ENCODE results near the gene HPCAL1. TPM values are rescaled to one million over a fixed set of nuclear protein-coding genes. Genes with fewer than 3 reads are reported as not detected.

Gene HPCAL1
- total RNA-seq, 4 donors from 2014 or later = 26.4 to 45.7 (median 36.9) TPM

DNA sequence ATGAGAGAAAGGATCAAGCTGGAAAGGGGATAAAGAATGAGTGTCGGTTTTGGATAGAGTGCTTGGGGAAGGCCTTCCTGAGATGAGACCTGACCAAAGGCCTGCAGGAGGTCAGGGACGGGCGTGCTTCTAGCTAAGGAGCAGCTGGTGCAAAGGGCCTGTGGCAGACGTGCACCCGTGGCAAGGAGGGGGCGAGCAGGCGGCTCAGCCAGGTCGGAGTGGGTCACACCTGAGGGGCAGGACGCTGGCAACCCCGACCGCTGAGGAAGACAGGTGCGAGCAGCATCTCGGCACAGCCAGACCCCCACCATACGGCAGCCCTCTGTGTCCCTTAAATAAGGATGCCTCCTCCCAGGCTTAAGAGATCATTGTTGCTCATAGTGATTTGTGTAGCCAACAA, 97.3 kb downstream of the HPCAL1 start:
- TF ChIP-seq, protein P1, sequence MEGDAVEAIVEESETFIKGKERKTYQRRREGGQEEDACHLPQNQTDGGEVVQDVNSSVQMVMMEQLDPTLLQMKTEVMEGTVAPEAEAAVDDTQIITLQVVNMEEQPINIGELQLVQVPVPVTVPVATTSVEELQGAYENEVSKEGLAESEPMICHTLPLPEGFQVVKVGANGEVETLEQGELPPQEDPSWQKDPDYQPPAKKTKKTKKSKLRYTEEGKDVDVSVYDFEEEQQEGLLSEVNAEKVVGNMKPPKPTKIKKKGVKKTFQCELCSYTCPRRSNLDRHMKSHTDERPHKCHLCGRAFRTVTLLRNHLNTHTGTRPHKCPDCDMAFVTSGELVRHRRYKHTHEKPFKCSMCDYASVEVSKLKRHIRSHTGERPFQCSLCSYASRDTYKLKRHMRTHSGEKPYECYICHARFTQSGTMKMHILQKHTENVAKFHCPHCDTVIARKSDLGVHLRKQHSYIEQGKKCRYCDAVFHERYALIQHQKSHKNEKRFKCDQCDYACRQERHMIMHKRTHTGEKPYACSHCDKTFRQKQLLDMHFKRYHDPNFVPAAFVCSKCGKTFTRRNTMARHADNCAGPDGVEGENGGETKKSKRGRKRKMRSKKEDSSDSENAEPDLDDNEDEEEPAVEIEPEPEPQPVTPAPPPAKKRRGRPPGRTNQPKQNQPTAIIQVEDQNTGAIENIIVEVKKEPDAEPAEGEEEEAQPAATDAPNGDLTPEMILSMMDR (IDR thresholded peaks at IDR 0.05) = no peak
- no peak for TF ChIP-seq POLR2A (IDR thresholded peaks at IDR 0.05)
- DNase-seq (ENCODE audit: low spot score in 2 of 2) = no peak
- no peak overlapping the region for H3K4me3 ChIP-seq (ENCODE audit: low read depth, poor library complexity, severe bottlenecking)
- WGBS, 2 donors = 86 to 92% methylated on average over 14 of the region's 14 CpGs
- intact Hi-C loops (cut with DNase I; ENCODE audit: low total_unique reads) = no loop called here

DNA sequence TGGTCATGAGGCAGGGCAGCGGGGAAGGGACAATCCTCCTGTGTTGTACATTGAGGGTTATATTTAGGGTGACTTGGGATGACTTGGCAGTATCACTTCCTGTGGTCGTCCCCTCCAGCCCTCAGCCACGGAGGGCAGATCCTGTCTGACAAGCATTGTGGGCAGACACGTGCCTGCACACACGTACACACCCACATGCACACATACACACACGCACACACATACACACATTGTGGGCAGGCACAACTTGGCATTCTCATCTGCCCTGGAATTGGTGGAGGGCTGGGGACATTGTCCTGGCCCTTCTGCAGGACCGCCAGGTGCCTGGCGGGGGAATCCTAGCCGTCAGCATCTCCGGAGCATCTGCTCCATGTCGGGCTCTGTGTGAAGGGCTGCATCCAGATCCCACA, 97.9 kb downstream of the HPCAL1 start:
- no peak for DNase-seq (ENCODE audit: low spot score in 2 of 2)
- no peak overlapping the region for H3K4me3 ChIP-seq (ENCODE audit: low read depth, poor library complexity, severe bottlenecking)
- TF ChIP-seq POLR2A (IDR thresholded peaks at IDR 0.05) = no peak
- TF ChIP-seq, protein P1 (IDR thresholded peaks at IDR 0.05) = no peak
- WGBS, 2 donors = 51 to 89% methylated on average over 8 to 10 of the region's 11 CpGs
- intact Hi-C loops (cut with DNase I; ENCODE audit: low total_unique reads) = no loop called here

DNA sequence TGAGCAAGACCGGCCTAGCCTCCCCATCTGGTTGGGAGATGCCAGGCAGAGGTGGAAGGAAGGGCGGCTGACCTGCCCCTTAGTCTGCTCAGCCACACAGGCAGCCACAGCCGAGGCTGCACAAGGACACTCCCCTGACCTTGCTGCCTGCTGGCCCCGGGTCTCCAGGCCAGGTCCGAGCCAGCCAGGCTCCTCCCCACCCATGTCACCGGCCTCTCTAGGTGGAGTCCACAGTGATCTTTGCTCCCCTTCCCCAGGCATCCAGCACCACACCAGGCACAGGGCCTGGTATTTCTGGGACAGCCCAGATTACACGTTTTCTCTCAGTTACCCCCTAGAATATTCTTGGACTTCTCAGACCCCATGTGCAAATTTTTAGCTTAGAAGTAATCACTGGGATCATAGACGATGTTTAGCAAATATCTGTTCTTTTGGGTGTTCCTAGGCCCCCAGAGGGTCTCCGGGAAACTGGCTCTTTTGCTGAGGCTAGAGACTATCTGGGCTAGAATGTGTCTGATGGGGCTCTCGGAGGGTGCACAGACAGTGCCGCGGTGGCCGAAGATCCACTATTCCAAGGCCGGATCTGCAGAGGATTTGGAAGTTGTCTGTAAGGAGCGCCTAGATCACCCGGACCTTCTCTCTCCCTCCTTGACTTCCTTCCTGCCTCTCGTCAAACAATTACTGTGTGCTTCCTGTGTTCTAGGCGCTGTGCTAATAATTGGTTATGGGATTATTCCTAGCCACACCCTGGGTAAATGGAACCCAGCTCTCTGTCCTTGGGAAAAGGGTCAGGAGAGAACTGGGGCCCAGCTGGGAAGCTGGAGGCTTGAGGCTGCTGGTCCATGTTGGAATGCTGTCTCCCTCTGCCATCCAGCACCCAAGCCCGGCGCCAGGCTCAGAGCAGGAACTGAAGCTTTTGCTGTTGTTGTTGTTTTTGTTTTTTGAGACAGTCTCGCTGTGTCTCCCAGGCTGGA, 98.6 kb downstream of the HPCAL1 start:
- TF ChIP-seq POLR2A (IDR thresholded peaks at IDR 0.05) = no peak
- TF ChIP-seq, protein P1 (IDR thresholded peaks at IDR 0.05) = no peak
- intact Hi-C loops (cut with DNase I; ENCODE audit: low total_unique reads) = no loop called here
- DNase-seq (ENCODE audit: low spot score in 2 of 2) = no peak
- 79 to 82% methylated on average over 21 of the region's 21 CpGs for WGBS, 2 donors
- H3K4me3 ChIP-seq (ENCODE audit: low read depth, poor library complexity, severe bottlenecking) = no peak overlapping the region

DNA sequence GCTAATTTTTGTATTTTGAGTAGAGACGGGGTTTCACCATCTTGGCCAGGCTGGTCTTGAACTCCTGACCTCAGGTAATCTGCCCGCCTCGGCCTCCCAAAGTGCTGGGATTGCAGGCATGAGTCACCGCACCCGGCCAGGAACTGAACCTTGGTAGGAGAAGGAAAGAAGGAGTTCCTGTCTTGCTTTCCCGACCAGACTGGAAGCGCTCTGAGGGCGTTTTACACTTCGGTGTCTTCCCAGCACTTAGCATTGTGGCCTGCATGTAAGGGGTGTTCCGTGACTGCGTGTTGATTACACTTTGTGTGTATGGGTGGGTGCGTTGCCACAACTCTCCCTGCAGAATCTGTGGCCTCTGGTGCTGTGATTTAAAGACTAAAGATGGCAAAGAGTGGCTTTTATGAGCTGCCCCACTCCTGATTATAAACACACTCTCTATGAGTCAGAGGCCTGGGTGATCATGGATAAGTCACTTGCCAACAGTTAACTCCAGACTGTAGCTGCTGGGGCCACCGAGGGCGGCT, 99.4 kb downstream of the HPCAL1 start:
- WGBS, 2 donors = 74 to 79% methylated on average over 14 of the region's 14 CpGs
- TF ChIP-seq POLR2A (IDR thresholded peaks at IDR 0.05) = no peak
- TF ChIP-seq, protein P1 (IDR thresholded peaks at IDR 0.05) = no peak
- intact Hi-C loops (cut with DNase I; ENCODE audit: low total_unique reads) = no loop called here
- no peak overlapping the region for H3K4me3 ChIP-seq (ENCODE audit: low read depth, poor library complexity, severe bottlenecking)
- no peak for DNase-seq (ENCODE audit: low spot score in 2 of 2)

DNA sequence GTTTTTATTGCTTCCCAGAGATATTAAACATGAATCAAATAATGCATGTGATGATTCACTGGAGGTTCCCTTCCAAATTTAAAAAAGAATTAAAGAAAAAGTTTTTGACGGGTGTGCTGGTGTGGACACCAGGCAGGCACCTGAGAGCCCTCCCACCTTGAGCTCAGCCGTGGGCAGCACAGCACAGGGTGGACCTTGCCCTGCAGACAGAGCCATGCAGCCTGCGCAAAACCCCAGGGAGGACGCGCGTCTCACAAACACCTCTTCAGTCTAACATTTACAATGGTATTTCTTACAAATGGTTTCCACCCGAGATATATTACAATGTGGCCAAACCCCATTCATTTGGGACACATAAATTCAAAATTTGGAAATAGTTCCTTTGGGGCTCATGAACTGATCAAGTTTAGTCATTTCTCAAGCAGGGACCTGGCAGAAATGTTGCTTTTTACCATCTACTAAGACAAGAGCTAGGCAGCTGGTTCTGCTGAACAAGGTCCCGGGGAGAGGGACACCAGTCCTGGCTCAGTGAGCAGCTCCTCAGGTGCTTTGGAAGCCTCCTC, 100.0 kb downstream of the HPCAL1 start:
- no peak overlapping the region for H3K4me3 ChIP-seq (ENCODE audit: low read depth, poor library complexity, severe bottlenecking)
- TF ChIP-seq POLR2A (IDR thresholded peaks at IDR 0.05) = no peak
- TF ChIP-seq, protein P1 (IDR thresholded peaks at IDR 0.05) = no peak
- 68 to 73% methylated on average over 8 of the region's 8 CpGs for WGBS, 2 donors
- intact Hi-C loops (cut with DNase I; ENCODE audit: low total_unique reads) = no loop called here
- DNase-seq (ENCODE audit: low spot score in 2 of 2) = no peak

Data from lower leg skin (tissue), 4 donors.